WTC11 (cell line): ENCODE results near the gene COL18A1. TPM values are rescaled to one million over a fixed set of nuclear protein-coding genes. Genes with fewer than 3 reads are reported as not detected.

Source experiments
- ATAC-seq: fragments of 200-7000 bp; cut with Tn5 transposase; 2 replicates; pipeline ENCODE4 v1.10.0; 2021; ENCODE audit warnings: mild to moderate bottlenecking, moderate library complexity
- CTCF ChIA-PET: fragments of 300-600 bp; sonication (Branson Sonifier 250); formaldehyde crosslinking; loops from one replicate; lab custom pipeline; 2021; ENCODE audit warnings: antibody characterized with exemption; lab: Charles Lee
- POLR2A ChIA-PET: fragments of 350-600 bp; sonication (Branson Sonifier 250); formaldehyde crosslinking; loops from one replicate; lab custom pipeline; 2021; ENCODE audit warnings: antibody characterized with exemption; lab: Charles Lee
- DNase-seq: peaks from one replicate; pipeline ENCODE4 v3.0.0; 2021; ENCODE audit warnings: low spot score
- H3K27ac Mint-ChIP-seq: 2 replicates; pipeline ENCODE4 v1.8.0; 2021; ENCODE audit warnings: mixed read lengths
- H3K27me3 Mint-ChIP-seq: 2 replicates; pipeline ENCODE4 v1.8.0; 2021; ENCODE audit warnings: low read depth, mild to moderate bottlenecking, moderate library complexity, mixed read lengths
- H3K36me3 Mint-ChIP-seq: 2 replicates; pipeline ENCODE4 v1.8.0; 2021; ENCODE audit warnings: mixed read lengths
- H3K4me1 Mint-ChIP-seq: 2 replicates; pipeline ENCODE4 v1.8.0; 2022; ENCODE audit warnings: mixed read lengths
- H3K4me3 Mint-ChIP-seq: 2 replicates; pipeline ENCODE4 v1.8.0; 2021; ENCODE audit warnings: mild to moderate bottlenecking, moderate library complexity, mixed read lengths
- H3K9me3 Mint-ChIP-seq: 2 replicates; pipeline ENCODE4 v1.8.0; 2021; ENCODE audit warnings: mixed read lengths
- CREB1 ChIP-seq: sonication (generic); formaldehyde crosslinking; IDR thresholded peaks from 2 replicates; pipeline ENCODE4 v1.8.0; 2023; ENCODE audit warnings: mild to moderate bottlenecking, missing genetic modification reagents
- FOXJ3 ChIP-seq: sonication (generic); formaldehyde crosslinking; IDR thresholded peaks from 2 replicates; pipeline ENCODE4 v1.9.0; 2021; ENCODE audit warnings: missing genetic modification reagents, mild to moderate bottlenecking, borderline replicate concordance
- GABPB1 ChIP-seq: sonication (generic); formaldehyde crosslinking; IDR thresholded peaks from 2 replicates; pipeline ENCODE4 v1.8.1; 2023; ENCODE audit warnings: mild to moderate bottlenecking, missing genetic modification reagents
- IRF1 ChIP-seq: sonication (generic); formaldehyde crosslinking; IDR thresholded peaks from 2 replicates; pipeline ENCODE4 v1.8.0; 2023; ENCODE audit warnings: missing genetic modification reagents
- JAZF1 ChIP-seq: fragments of 250-450 bp; sonication (Bioruptor Pico); IDR thresholded peaks from 2 replicates; pipeline ENCODE4 v1.9.0; 2021; ENCODE audit warnings: moderate library complexity, mild to moderate bottlenecking, inconsistent platforms
- MLX ChIP-seq: sonication (generic); formaldehyde crosslinking; IDR thresholded peaks from 2 replicates; pipeline ENCODE4 v1.8.1; 2023; ENCODE audit warnings: mild to moderate bottlenecking, missing genetic modification reagents, moderate library complexity
- NFYB ChIP-seq: sonication (generic); formaldehyde crosslinking; conservative IDR thresholded peaks from 2 replicates; pipeline ENCODE4 v1.8.0; 2022; ENCODE audit warnings: low read depth, missing genetic modification reagents
- NR1H2 ChIP-seq: sonication (generic); formaldehyde crosslinking; IDR thresholded peaks from 2 replicates; pipeline ENCODE4 v1.9.0; 2021; ENCODE audit warnings: mild to moderate bottlenecking, moderate library complexity, missing genetic modification reagents
- SMAD4 ChIP-seq: sonication (generic); formaldehyde crosslinking; IDR thresholded peaks from 2 replicates; pipeline ENCODE4 v1.8.0; 2022; ENCODE audit warnings: mild to moderate bottlenecking, missing genetic modification reagents
- TCF7 ChIP-seq: sonication (generic); formaldehyde crosslinking; IDR thresholded peaks from 2 replicates; pipeline ENCODE4 v1.8.0; 2022; ENCODE audit warnings: mild to moderate bottlenecking, low read depth, missing genetic modification reagents, moderate library complexity
- ZBTB43 ChIP-seq: sonication (generic); formaldehyde crosslinking; IDR thresholded peaks from 2 replicates; pipeline ENCODE4 v1.8.1; 2023; ENCODE audit warnings: mild to moderate bottlenecking, missing genetic modification reagents
- ZNF232 ChIP-seq: sonication (generic); formaldehyde crosslinking; IDR thresholded peaks from 2 replicates; pipeline ENCODE4 v1.8.0; 2022; ENCODE audit warnings: mild to moderate bottlenecking, missing genetic modification reagents
- ZNF263 ChIP-seq: sonication (generic); formaldehyde crosslinking; IDR thresholded peaks from 2 replicates; pipeline ENCODE4 v1.8.1; 2022; ENCODE audit warnings: low read depth, mild to moderate bottlenecking, moderate library complexity, missing genetic modification reagents
- ZNF281 ChIP-seq: sonication (generic); formaldehyde crosslinking; IDR thresholded peaks from 2 replicates; pipeline ENCODE4 v1.8.0; 2023; ENCODE audit warnings: mild to moderate bottlenecking, missing genetic modification reagents
- ZNF416 ChIP-seq: fragments of 250-450 bp; sonication (Bioruptor Pico); IDR thresholded peaks from 2 replicates; pipeline ENCODE4 v1.9.0; 2021; ENCODE audit warnings: mild to moderate bottlenecking, inconsistent platforms
- ZNF423 ChIP-seq: fragments of 250-450 bp; sonication (Bioruptor Pico); IDR thresholded peaks from 2 replicates; pipeline ENCODE4 v2.1.2; 2022; ENCODE audit warnings: mild to moderate bottlenecking, moderate library complexity
- ZNF512 ChIP-seq: sonication (generic); formaldehyde crosslinking; IDR thresholded peaks from 2 replicates; pipeline ENCODE4 v1.8.1; 2022; ENCODE audit warnings: missing genetic modification reagents, borderline replicate concordance
- total RNA-seq: library from RNA; stranded (reverse); gene quantifications from 3 replicates; pipeline ENCODE4 v1.2.3, GENCODE V29; 2021
- TF ChIP-seq, protein P1 (sequence below): fragments of 250-450 bp; sonication (Bioruptor Pico); IDR thresholded peaks from 2 replicates; pipeline ENCODE4 v1.9.0; 2021; ENCODE audit warnings: mild to moderate bottlenecking
- TF ChIP-seq, protein P2 (sequence below): sonication (generic); formaldehyde crosslinking; IDR thresholded peaks from 2 replicates; pipeline ENCODE4 v1.8.1; 2023; ENCODE audit warnings: mild to moderate bottlenecking, missing genetic modification reagents, borderline replicate concordance

Gene COL18A1
- total RNA-seq, 1 experiment from 2014 or later = 231 TPM

GRCh38 chr21:45441431-45442255 lies 36.7 kb downstream of the COL18A1 start:
- Mint-ChIP-seq H3K27ac (peak overlapping the region; percentile 65), H3K4me3 (no peak overlapping the region), H3K4me1 (peaks cover 4% of the 10 kb centered on the region; the same call in 1 of the 2 replicates), H3K9me3 (peaks cover 9% of the 10 kb centered on the region; the same call in 1 of the 2 replicates), H3K36me3 (peaks cover 21% of the 10 kb centered on the region), H3K27me3 (no peaks in the 10 kb centered on the region)
- POLR2A ChIA-PET = no interaction called here
- TF ChIP-seq NFYB = no peak
- TF ChIP-seq SMAD4 = no peak
- no peak for TF ChIP-seq FOXJ3 (CRISPR knock-in tag)
- no peak for TF ChIP-seq IRF1 (CRISPR knock-in tag)
- no peak for TF ChIP-seq ZNF512 (CRISPR knock-in tag)
- TF ChIP-seq, protein P1, sequence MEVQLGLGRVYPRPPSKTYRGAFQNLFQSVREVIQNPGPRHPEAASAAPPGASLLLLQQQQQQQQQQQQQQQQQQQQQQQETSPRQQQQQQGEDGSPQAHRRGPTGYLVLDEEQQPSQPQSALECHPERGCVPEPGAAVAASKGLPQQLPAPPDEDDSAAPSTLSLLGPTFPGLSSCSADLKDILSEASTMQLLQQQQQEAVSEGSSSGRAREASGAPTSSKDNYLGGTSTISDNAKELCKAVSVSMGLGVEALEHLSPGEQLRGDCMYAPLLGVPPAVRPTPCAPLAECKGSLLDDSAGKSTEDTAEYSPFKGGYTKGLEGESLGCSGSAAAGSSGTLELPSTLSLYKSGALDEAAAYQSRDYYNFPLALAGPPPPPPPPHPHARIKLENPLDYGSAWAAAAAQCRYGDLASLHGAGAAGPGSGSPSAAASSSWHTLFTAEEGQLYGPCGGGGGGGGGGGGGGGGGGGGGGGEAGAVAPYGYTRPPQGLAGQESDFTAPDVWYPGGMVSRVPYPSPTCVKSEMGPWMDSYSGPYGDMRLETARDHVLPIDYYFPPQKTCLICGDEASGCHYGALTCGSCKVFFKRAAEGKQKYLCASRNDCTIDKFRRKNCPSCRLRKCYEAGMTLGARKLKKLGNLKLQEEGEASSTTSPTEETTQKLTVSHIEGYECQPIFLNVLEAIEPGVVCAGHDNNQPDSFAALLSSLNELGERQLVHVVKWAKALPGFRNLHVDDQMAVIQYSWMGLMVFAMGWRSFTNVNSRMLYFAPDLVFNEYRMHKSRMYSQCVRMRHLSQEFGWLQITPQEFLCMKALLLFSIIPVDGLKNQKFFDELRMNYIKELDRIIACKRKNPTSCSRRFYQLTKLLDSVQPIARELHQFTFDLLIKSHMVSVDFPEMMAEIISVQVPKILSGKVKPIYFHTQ (CRISPR knock-in tag) = no peak
- TF ChIP-seq TCF7 (CRISPR knock-in tag) = no peak
- TF ChIP-seq ZNF232 (CRISPR knock-in tag) = no peak
- TF ChIP-seq ZNF423 = no peak
- TF ChIP-seq, protein P2, sequence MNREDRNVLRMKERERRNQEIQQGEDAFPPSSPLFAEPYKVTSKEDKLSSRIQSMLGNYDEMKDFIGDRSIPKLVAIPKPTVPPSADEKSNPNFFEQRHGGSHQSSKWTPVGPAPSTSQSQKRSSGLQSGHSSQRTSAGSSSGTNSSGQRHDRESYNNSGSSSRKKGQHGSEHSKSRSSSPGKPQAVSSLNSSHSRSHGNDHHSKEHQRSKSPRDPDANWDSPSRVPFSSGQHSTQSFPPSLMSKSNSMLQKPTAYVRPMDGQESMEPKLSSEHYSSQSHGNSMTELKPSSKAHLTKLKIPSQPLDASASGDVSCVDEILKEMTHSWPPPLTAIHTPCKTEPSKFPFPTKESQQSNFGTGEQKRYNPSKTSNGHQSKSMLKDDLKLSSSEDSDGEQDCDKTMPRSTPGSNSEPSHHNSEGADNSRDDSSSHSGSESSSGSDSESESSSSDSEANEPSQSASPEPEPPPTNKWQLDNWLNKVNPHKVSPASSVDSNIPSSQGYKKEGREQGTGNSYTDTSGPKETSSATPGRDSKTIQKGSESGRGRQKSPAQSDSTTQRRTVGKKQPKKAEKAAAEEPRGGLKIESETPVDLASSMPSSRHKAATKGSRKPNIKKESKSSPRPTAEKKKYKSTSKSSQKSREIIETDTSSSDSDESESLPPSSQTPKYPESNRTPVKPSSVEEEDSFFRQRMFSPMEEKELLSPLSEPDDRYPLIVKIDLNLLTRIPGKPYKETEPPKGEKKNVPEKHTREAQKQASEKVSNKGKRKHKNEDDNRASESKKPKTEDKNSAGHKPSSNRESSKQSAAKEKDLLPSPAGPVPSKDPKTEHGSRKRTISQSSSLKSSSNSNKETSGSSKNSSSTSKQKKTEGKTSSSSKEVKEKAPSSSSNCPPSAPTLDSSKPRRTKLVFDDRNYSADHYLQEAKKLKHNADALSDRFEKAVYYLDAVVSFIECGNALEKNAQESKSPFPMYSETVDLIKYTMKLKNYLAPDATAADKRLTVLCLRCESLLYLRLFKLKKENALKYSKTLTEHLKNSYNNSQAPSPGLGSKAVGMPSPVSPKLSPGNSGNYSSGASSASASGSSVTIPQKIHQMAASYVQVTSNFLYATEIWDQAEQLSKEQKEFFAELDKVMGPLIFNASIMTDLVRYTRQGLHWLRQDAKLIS (CRISPR knock-in tag) = no peak
- TF ChIP-seq ZNF281 = no peak
- no peak for TF ChIP-seq ZNF263 (CRISPR knock-in tag)
- no peak for TF ChIP-seq MLX (CRISPR knock-in tag)
- no peak for TF ChIP-seq NR1H2 (CRISPR knock-in tag)
- TF ChIP-seq CREB1 (CRISPR knock-in tag) = no peak
- no peak for TF ChIP-seq JAZF1
- no peak for TF ChIP-seq ZBTB43
- TF ChIP-seq GABPB1 = no peak
- no peak for TF ChIP-seq ZNF416 (CRISPR knock-in tag)
- DNase-seq (no peak), ATAC-seq (no peak)
- CTCF ChIA-PET = no interaction called here
